ENCODE data around the gene TBX1. TPM values are rescaled to one million over a fixed set of nuclear protein-coding genes. Genes with fewer than 3 reads are reported as not detected.

TBX1 gene
- total RNA-seq, 1 experiment from 2014 or later = 6.7 TPM

DNA sequence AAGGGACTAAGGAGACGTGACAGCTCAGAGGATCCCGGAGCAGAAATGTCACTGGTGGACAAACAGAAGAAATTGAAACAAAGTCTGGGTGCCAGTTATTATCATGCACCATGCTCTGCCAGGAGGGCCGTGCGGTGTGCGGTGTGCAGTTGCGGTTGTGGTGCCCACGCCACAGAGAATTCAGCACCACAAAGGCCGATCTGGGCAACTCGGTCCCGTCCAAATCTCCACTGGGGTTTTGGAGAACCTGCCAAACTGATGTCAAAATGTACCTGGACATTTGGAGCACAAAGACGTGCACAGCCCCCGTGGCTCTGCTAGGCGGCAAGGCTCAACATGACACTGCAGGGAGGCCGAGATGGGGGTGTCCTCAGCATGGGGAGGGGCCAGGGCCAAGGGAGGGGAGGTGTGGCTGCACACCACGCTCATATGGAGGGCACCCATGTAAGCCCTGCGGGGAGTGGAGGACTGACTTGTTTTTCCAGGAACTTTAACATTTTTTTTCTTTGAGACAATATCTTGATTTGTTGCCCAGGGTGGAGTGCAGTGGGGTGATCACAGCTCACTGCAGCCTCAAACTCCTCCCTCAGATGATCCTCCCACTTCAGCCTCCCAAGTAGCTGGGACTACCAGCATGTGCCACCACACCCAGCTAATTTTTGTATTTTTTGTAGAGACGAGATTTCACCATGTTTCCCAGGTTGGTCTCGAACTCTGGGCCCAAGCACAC lies 54.7 kb downstream of the TBX1 start:
- H3K36me3 ChIP-seq (replicated peaks; ENCODE audit: control insufficient read depth, insufficient read depth, low read length) = no peaks in the 10 kb centered on the region

DNA sequence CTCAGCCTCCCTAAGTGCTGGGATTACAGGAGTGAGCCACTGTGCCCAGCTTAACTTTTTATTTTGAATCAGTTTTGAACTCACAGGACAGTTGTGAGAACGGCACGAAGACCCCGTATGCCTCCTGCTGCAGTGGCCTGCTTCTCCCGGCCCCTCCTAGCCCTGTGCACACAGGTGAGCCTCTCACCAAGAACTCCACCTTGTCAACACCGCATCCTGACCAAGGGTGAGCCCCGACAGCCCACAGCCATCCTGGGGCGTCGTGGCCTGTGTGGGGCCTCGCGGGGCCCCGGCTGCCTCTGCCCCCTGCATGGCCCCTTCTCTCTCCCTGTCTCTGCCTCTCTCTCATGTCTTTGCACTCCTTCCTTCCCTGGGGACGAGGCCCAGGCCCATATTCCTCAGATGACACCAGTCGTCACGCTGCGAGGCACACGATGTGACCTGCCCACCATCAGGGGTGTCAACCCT lies 55.3 kb downstream of the TBX1 start:
- no peak for DNase-seq
- no peaks in the 10 kb centered on the region for H3K27me3 ChIP-seq (ENCODE audit: control insufficient read depth, insufficient read depth, low read length)
- no peak overlapping the region for H3K4me3 ChIP-seq (ENCODE audit: insufficient read depth, low read depth, low read length)
- no peaks in the 10 kb centered on the region for H3K36me3 ChIP-seq (replicated peaks; ENCODE audit: control insufficient read depth, insufficient read depth, low read length)

More for the DNA sequence above, 54.7 kb downstream of the TBX1 start:
- Histone ChIP-seq H3K27me3 (ENCODE audit: control insufficient read depth, insufficient read depth, low read length) (no peaks in the 10 kb centered on the region), H3K4me3 (ENCODE audit: insufficient read depth, low read depth, low read length) (no peak overlapping the region)
- DNase-seq = peak; percentile 23

DNA sequence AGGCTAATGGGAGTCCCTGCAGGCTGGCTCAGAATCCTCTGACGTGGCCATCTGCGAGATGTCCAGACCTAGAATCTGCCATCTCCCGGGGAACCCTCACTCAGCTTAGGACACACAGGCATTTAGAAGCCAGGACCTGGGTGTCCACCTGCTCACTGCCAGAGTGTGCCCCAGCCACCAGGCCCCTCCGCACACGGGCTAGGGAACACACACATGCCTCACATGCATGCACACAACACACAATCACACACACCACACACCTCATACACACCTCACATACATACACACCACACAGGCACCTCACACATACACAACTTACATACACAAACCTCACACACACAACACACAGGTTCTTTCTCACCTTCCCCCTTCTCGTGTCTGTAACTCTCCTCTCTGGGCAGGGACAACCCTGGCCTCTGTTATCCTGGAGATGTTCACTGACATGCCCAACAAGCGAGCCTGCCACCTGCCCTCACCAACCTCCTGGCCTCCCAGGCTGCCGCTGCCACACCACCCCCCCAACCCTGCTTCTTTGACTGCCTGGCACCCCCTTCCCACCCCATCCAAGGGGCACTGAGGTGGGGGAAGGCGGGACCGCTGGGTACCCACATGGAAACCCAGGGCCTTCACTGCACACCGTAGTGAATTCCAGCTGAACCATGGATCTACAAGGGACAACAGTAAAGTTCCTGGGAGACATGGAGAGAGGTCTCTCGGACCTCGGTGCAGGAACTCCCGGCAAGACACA lies 56.0 kb downstream of the TBX1 start:
- no peaks in the 10 kb centered on the region for H3K36me3 ChIP-seq (replicated peaks; ENCODE audit: control insufficient read depth, insufficient read depth, low read length)
- no peak overlapping the region for H3K4me3 ChIP-seq (ENCODE audit: insufficient read depth, low read depth, low read length)
- DNase-seq = no peak
- no peaks in the 10 kb centered on the region for H3K27me3 ChIP-seq (ENCODE audit: control insufficient read depth, insufficient read depth, low read length)

Other genes starting within 250 kb of the TBX1 start
- 2.0 and 3.0 TPM in 2 replicates for gene CLDN5, start 236.4 kb upstream of the TBX1 start, total RNA-seq (2014; rRNA removed; shearing (Covaris generic))
- gene SEPTIN5, start 46.3 kb upstream of the TBX1 start, total RNA-seq (2014; rRNA removed; shearing (Covaris generic)) = 28.4 and 36.0 TPM in 2 replicates
- gene GP1BB, start 37.2 kb upstream of the TBX1 start, total RNA-seq (2014; rRNA removed; shearing (Covaris generic)) = 3.7 and 7.3 TPM in 2 replicates
- 31.4 and 38.2 TPM in 2 replicates for gene GNB1L, start 94.1 kb downstream of the TBX1 start, total RNA-seq (2014; rRNA removed; shearing (Covaris generic))
- 12.3 and 12.7 TPM in 2 replicates for gene RTL10, start 94.1 kb downstream of the TBX1 start, total RNA-seq (2014; rRNA removed; shearing (Covaris generic))
- 1.4 and 1.7 TPM in 2 replicates for gene COMT, start 181.0 kb downstream of the TBX1 start, total RNA-seq (2014; rRNA removed; shearing (Covaris generic))
- 3.3 and 5.0 TPM in 2 replicates for gene TXNRD2, start 181.0 kb downstream of the TBX1 start, total RNA-seq (2014; rRNA removed; shearing (Covaris generic))